IMR-90 (cell line): ENCODE results near the gene SMARCC2. TPM values are rescaled to one million over a fixed set of nuclear protein-coding genes. Genes with fewer than 3 reads are reported as not detected.

Experiments used
- ATAC-seq: fragments of 200-7000 bp; cut with Tn5 transposase; 2 replicates; pipeline ENCODE4 v1.9.1; 2020; ENCODE audit warnings: low read depth, mild to moderate bottlenecking, moderate library complexity
- BruUV-seq: library from RNA; stranded (reverse); fragments of 400-500 nt; replicated peaks from 2 replicates; lab custom pipeline; 2021; lab: Mats Ljungman, UMichigan
- CTCF ChIA-PET: fragments of 300-600 bp; formaldehyde crosslinking; extraction: SDS; loops from one replicate; lab custom pipeline; 2021; ENCODE audit warnings: antibody characterized with exemption; lab: Yijun Ruan, JAX
- POLR2A ChIA-PET: fragments of 300-600 bp; sonication (Branson Sonifier 250); formaldehyde crosslinking; loops from one replicate; lab custom pipeline; 2022; ENCODE audit warnings: antibody characterized with exemption; ENCODE audit not compliant: unreplicated experiment; lab: Charles Lee
- DNase-seq: peaks from one replicate; pipeline ENCODE4 v3.0.0; 2013
- H2AFZ ChIP-seq: replicated peaks from 2 replicates; pipeline ENCODE3; 2013; ENCODE audit warnings: low read length, mild to moderate bottlenecking; ENCODE audit not compliant: poor library complexity
- H2AK5ac ChIP-seq: 2 replicates; pipeline ENCODE4 v1.6.1; 2013; ENCODE audit warnings: low read depth, low read length, inconsistent platforms
- H2AK9ac ChIP-seq: replicated peaks from 2 replicates; pipeline ENCODE3; 2013; ENCODE audit warnings: mild to moderate bottlenecking, low read depth, low read length, moderate library complexity; ENCODE audit not compliant: poor library complexity
- H2BK120ac ChIP-seq: 2 replicates; pipeline ENCODE4 v1.6.1; 2013; ENCODE audit warnings: low read depth, low read length, inconsistent platforms
- H2BK15ac ChIP-seq: 3 replicates; pipeline ENCODE4 v1.6.1; 2013; ENCODE audit warnings: low read depth, low read length, inconsistent platforms
- H2BK20ac ChIP-seq: 2 replicates; pipeline ENCODE4 v1.6.1; 2013; ENCODE audit warnings: low read depth, mild to moderate bottlenecking, inconsistent platforms, low read length, moderate library complexity
- H2BK5ac ChIP-seq: 2 replicates; pipeline ENCODE4 v1.6.1; 2013; ENCODE audit warnings: mild to moderate bottlenecking, low read depth, low read length, inconsistent platforms; ENCODE audit not compliant: poor library complexity, severe bottlenecking
- H3K14ac ChIP-seq: replicated peaks from 2 replicates; pipeline ENCODE4 v1.6.1; 2013; ENCODE audit warnings: low read depth, low read length, inconsistent platforms
- H3K18ac ChIP-seq: 2 replicates; pipeline ENCODE4 v1.6.1; 2013; ENCODE audit warnings: low read depth, low read length, control low read depth
- H3K23ac ChIP-seq: 2 replicates; pipeline ENCODE4 v1.6.1; 2013; ENCODE audit warnings: low read depth, low read length, inconsistent platforms
- H3K27ac ChIP-seq: 2 replicates; pipeline ENCODE4 v1.5.1; 2013; ENCODE audit warnings: mild to moderate bottlenecking, control low read depth, low read length; ENCODE audit not compliant: insufficient read depth
- H3K27me3 ChIP-seq: 2 replicates; pipeline ENCODE4 v1.6.1; 2013; ENCODE audit warnings: low read length; ENCODE audit not compliant: control insufficient read depth, insufficient read depth
- H3K36me3 ChIP-seq: 2 replicates; pipeline ENCODE4 v1.6.1; 2013; ENCODE audit warnings: low read length, mixed read lengths; ENCODE audit not compliant: control insufficient read depth, insufficient read depth
- H3K4ac ChIP-seq: 2 replicates; pipeline ENCODE4 v1.6.1; 2013; ENCODE audit warnings: low read depth, low read length, inconsistent platforms
- H3K4me1 ChIP-seq: 2 replicates; pipeline ENCODE4 v1.6.1; 2013; ENCODE audit warnings: low read length, mixed read lengths; ENCODE audit not compliant: control insufficient read depth, insufficient read depth
- H3K4me2 ChIP-seq: 2 replicates; pipeline ENCODE4 v1.6.1; 2013; ENCODE audit warnings: low read depth, mild to moderate bottlenecking, control low read depth, low read length, moderate library complexity
- H3K4me3 ChIP-seq: 2 replicates; pipeline ENCODE4 v1.5.1; 2013; ENCODE audit warnings: low read depth, mild to moderate bottlenecking, control low read depth, low read length, moderate library complexity; ENCODE audit not compliant: insufficient read depth
- H3K56ac ChIP-seq: 2 replicates; pipeline ENCODE4 v1.6.1; 2013; ENCODE audit warnings: low read length, inconsistent platforms; ENCODE audit not compliant: insufficient read depth; ENCODE audit errors: extremely low read depth
- H3K79me1 ChIP-seq, 2 experiments: 2 replicates each; pipeline ENCODE4 v1.6.1; 2013; ENCODE audit warnings: low read length in 2 of 2, inconsistent platforms in 1 of 2, low read depth in 1 of 2
- H3K9ac ChIP-seq: 2 replicates; pipeline ENCODE4 v1.6.1; 2013; ENCODE audit warnings: low read depth, low read length, control low read depth
- H3K9me1 ChIP-seq: 2 replicates; pipeline ENCODE4 v1.6.1; 2013; ENCODE audit warnings: low read length, inconsistent platforms; ENCODE audit not compliant: insufficient read depth
- H3K9me3 ChIP-seq: 2 replicates; pipeline ENCODE4 v1.6.1; 2013; ENCODE audit warnings: low read length; ENCODE audit not compliant: control insufficient read depth, insufficient read depth
- H4K20me1 ChIP-seq: 2 replicates; pipeline ENCODE4 v1.6.1; 2013; ENCODE audit warnings: low read length, inconsistent platforms; ENCODE audit not compliant: insufficient read depth
- H4K5ac ChIP-seq: 2 replicates; pipeline ENCODE4 v1.6.1; 2013; ENCODE audit warnings: mild to moderate bottlenecking, low read depth, low read length, control low read depth
- H4K8ac ChIP-seq, 2 experiments: 2 replicates each; pipeline ENCODE4 v1.6.1; 2013; ENCODE audit warnings: low read depth in 2 of 2, low read length in 2 of 2, control low read depth in 1 of 2, inconsistent platforms in 1 of 2
- H4K91ac ChIP-seq: 2 replicates; pipeline ENCODE4 v1.6.1; 2013; ENCODE audit warnings: low read depth, low read length, inconsistent platforms; ENCODE audit not compliant: insufficient read depth
- BHLHE40 ChIP-seq: fragments of 150-350 bp; IDR thresholded peaks from 2 replicates; pipeline ENCODE4 v1.6.1; 2016; ENCODE audit warnings: mild to moderate bottlenecking, low read depth, low read length
- CEBPB ChIP-seq: IDR thresholded peaks from 2 replicates; pipeline ENCODE4 v1.6.1; 2012; ENCODE audit warnings: low read depth, low read length, improper control_type of control experiment
- FOS ChIP-seq: fragments of 150-350 bp; IDR thresholded peaks from 2 replicates; pipeline ENCODE4 v1.6.1; 2016; ENCODE audit warnings: low read depth, low read length
- MAFK ChIP-seq: IDR thresholded peaks from 2 replicates; pipeline ENCODE4 v1.6.1; 2012; ENCODE audit warnings: low read depth, low read length, improper control_type of control experiment
- MAZ ChIP-seq: IDR thresholded peaks from 2 replicates; pipeline ENCODE4 v1.6.1; 2012; ENCODE audit warnings: low read depth, mild to moderate bottlenecking, low read length, improper control_type of control experiment, moderate library complexity, borderline replicate concordance
- MXI1 ChIP-seq: IDR thresholded peaks from 2 replicates; pipeline ENCODE4 v1.6.1; 2012; ENCODE audit warnings: low read depth, mild to moderate bottlenecking, low read length, moderate library complexity, borderline replicate concordance
- NFE2L2 ChIP-seq: fragments of 150-350 bp; IDR thresholded peaks from 2 replicates; pipeline ENCODE4 v1.6.1; 2016; ENCODE audit warnings: low read depth, mild to moderate bottlenecking, low read length
- POLR2A ChIP-seq: IDR thresholded peaks from 2 replicates; pipeline ENCODE4 v1.6.1; 2012; ENCODE audit warnings: mild to moderate bottlenecking, low read depth, low read length
- RCOR1 ChIP-seq: IDR thresholded peaks from 2 replicates; pipeline ENCODE4 v1.6.1; 2012; ENCODE audit warnings: mild to moderate bottlenecking, low read length, improper control_type of control experiment; ENCODE audit not compliant: insufficient replicate concordance
- RFX5 ChIP-seq: IDR thresholded peaks from 2 replicates; pipeline ENCODE4 v1.8.0; 2012; ENCODE audit warnings: low read depth, mild to moderate bottlenecking, low read length, moderate library complexity
- SMC3 ChIP-seq: fragments of 150-350 bp; IDR thresholded peaks from 2 replicates; pipeline ENCODE4 v1.6.1; 2016; ENCODE audit warnings: low read depth, mild to moderate bottlenecking, antibody characterized with exemption, low read length, moderate library complexity
- WGBS, 2 experiments: methylation state at CpG; one replicate each; pipeline versions ENCODE4 v1.1.5 to v1.1.7; 2013; ENCODE audit warnings: missing lambda C conversion rate in 2 of 2; ENCODE audit not compliant: insufficient read length in 1 of 2; ENCODE audit errors: extremely low coverage in 2 of 2; 5-methylcytosine and 5-hydroxymethylcytosine counted together
- dilution Hi-C: fragments of 300-500 bp; cut with HindIII; formaldehyde crosslinking; loops from one replicate; pipeline ENCODE4 v1.14.3; 2018; ENCODE audit warnings: low sequenced_read_pairs; ENCODE audit not compliant: unreplicated experiment
- in situ Hi-C: fragments of 300-500 bp; cut with MboI; formaldehyde crosslinking; loops from 3 replicates; pipeline ENCODE4 v1.14.3; 2019; ENCODE audit warnings: low sequenced_read_pairs, inconsistent platforms, mixed read lengths
- intact Hi-C: fragments of 100-400 bp; cut with micrococcal nuclease; formaldehyde crosslinking; loops from 2 replicates; pipeline ENCODE4 v1.10.0; 2022
- polyA plus RNA-seq, 3 experiments: library from polyadenylated mRNA; depleted of rRNA; stranded (reverse); fragments of >200 nt; gene quantifications; 2 replicates each; pipeline ENCODE4 v1.2.3, GENCODE V29; 2012; ENCODE audit warnings: low replicate concordance in 1 of 3
- total RNA-seq: library from RNA; depleted of rRNA; stranded (reverse); fragments of >200 nt; gene quantifications from 2 replicates; pipeline ENCODE4 v1.2.3, GENCODE V29; 2012
- TF ChIP-seq, protein P1 (sequence below): fragments of 150-350 bp; IDR thresholded peaks from 2 replicates; pipeline ENCODE4 v1.6.1; 2016; ENCODE audit warnings: low read depth, mild to moderate bottlenecking, low read length, moderate library complexity, borderline replicate concordance
- TF ChIP-seq, protein P2 (sequence below): fragments of 150-350 bp; IDR thresholded peaks from 2 replicates; pipeline ENCODE4 v1.6.1; 2017; ENCODE audit warnings: mild to moderate bottlenecking, antibody characterized with exemption, low read length, low read depth

SMARCC2 gene
- total and polyA plus RNA-seq, 2 of the 4 experiments (the other 2 are of a cell fraction) = 42.3 to 43.8 TPM

DNA sequence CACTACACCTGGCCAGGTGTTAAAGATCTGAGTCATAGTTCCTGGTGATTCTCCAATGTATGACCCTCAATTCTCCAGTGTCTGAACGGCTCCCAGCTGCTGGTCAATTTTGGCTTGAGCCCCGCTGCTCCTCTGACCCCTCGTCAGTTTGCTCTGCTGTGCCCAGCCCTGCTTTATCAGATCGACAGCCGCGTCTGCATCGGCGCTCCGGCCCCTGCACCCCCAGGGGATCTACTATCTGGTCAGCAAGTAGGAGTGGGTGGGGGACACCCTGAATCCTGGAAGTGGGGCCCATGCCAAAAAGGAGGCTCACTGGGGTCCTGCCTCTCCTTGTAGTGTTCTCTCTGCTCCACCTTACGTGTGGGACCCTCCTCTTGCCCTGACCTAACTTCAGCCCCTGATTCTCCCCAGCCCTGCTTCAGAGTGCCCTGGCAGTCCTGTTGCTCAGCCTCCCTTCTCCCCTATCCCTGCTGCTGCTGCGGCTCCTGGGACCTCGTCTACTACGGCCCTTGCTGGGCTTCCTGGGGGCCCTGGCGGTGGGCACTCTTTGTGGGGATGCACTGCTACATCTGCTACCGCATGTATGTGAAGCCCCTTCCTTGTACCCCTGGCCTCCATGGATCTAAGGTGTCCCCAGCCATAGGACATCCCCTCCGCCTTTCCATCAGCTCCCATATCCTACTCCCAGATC, 45.6 kb upstream of the SMARCC2 start:
- DNase-seq (no peak), ATAC-seq (no peak)
- Histone ChIP-seq H4K91ac (no peak overlapping the region), H3K56ac (no peak overlapping the region), H2BK5ac (no peak overlapping the region), H3K27me3 (no peaks in the 10 kb centered on the region), H2AK9ac (no peak overlapping the region), H3K9me3 (no peaks in the 10 kb centered on the region), H2BK20ac (no peak overlapping the region), H2AK5ac (no peak overlapping the region), H3K4me2 (no peak overlapping the region), H2BK15ac (no peak overlapping the region), H3K18ac (no peak overlapping the region), H3K27ac (no peak overlapping the region), H3K9ac (no peak overlapping the region), H2AFZ (no peak overlapping the region), H4K8ac (no peak overlapping the region), H4K20me1 (peaks cover 19% of the 10 kb centered on the region), H3K23ac (no peak overlapping the region), H2BK120ac (no peak overlapping the region), H3K4me1 (peaks cover 5% of the 10 kb centered on the region; the same call in 1 of the 2 replicates), H3K36me3 (peaks cover 19% of the 10 kb centered on the region), H3K9me1 (peaks cover 14% of the 10 kb centered on the region; the same call in 1 of the 2 replicates), H3K4ac (no peak overlapping the region), H3K14ac (no peak overlapping the region), H4K5ac (no peak overlapping the region), H3K79me1 (peaks cover 0 to 14% of the 10 kb centered on the region in 2 experiments; a peak in 2 of 4 replicates), H3K4me3 (no peak overlapping the region)
- CTCF ChIA-PET = no interaction called here
- intact Hi-C loops (no loop called here), dilution Hi-C loops (no loop called here), in situ Hi-C loops (no loop called here)
- BruUV-seq = no TSS peak
- TF ChIP-seq, protein P1, sequence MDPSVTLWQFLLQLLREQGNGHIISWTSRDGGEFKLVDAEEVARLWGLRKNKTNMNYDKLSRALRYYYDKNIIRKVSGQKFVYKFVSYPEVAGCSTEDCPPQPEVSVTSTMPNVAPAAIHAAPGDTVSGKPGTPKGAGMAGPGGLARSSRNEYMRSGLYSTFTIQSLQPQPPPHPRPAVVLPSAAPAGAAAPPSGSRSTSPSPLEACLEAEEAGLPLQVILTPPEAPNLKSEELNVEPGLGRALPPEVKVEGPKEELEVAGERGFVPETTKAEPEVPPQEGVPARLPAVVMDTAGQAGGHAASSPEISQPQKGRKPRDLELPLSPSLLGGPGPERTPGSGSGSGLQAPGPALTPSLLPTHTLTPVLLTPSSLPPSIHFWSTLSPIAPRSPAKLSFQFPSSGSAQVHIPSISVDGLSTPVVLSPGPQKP = no peak
- TF ChIP-seq, protein P2, sequence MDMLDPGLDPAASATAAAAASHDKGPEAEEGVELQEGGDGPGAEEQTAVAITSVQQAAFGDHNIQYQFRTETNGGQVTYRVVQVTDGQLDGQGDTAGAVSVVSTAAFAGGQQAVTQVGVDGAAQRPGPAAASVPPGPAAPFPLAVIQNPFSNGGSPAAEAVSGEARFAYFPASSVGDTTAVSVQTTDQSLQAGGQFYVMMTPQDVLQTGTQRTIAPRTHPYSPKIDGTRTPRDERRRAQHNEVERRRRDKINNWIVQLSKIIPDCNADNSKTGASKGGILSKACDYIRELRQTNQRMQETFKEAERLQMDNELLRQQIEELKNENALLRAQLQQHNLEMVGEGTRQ = no peak
- TF ChIP-seq SMC3 = no peak
- no peak for TF ChIP-seq NFE2L2
- TF ChIP-seq MAZ = no peak
- TF ChIP-seq BHLHE40 = no peak
- no peak for TF ChIP-seq MXI1
- TF ChIP-seq POLR2A = no peak
- TF ChIP-seq RFX5 = no peak
- TF ChIP-seq RCOR1 = no peak
- TF ChIP-seq FOS = no peak
- no peak for TF ChIP-seq CEBPB
- TF ChIP-seq MAFK = no peak
- POLR2A ChIA-PET = no interaction called here
- WGBS, 2 experiments = 84% methylated on average over 7 of the region's 16 CpGs; no CpG with 5 or more reads in 1 of the 2 experiments
